PC-3 (cell line): ENCODE data around the gene CYRIA. TPM values are rescaled to one million over a fixed set of nuclear protein-coding genes. Genes with fewer than 3 reads are reported as not detected.

ENCODE experiments used
- ATAC-seq: fragments of 200-7000 bp; cut with Tn5 transposase; 2 replicates; pipeline ENCODE4 v1.9.1; 2020; ENCODE audit warnings: mild to moderate bottlenecking, moderate library complexity
- BruUV-seq: library from RNA; stranded (reverse); fragments of 400-500 nt; replicated peaks from 2 replicates; lab custom pipeline; 2021; lab: Mats Ljungman, UMichigan
- CTCF ChIA-PET: fragments of 300-600 bp; sonication (Branson Sonifier 250); formaldehyde crosslinking; loops from one replicate; lab custom pipeline; 2022; ENCODE audit warnings: antibody characterized with exemption; lab: Charles Lee
- POLR2A ChIA-PET: fragments of 300-600 bp; sonication (Branson Sonifier 250); formaldehyde crosslinking; loops from one replicate; lab custom pipeline; 2022; ENCODE audit warnings: antibody characterized with exemption; ENCODE audit not compliant: unreplicated experiment; lab: Charles Lee
- DNase-seq: peaks from one replicate; pipeline ENCODE4 v3.0.0-alpha.2; 2015
- H2AFZ ChIP-seq: fragments of 300-600 bp; sonication (generic); 2 replicates; pipeline ENCODE4 v1.6.0; 2016; ENCODE audit warnings: antibody characterized with exemption, low read length
- H3F3A ChIP-seq: fragments of 300-600 bp; sonication (generic); one replicate; pipeline ENCODE4 v1.6.0; 2017; ENCODE audit warnings: antibody characterized with exemption, low read length, control low read depth, mild to moderate bottlenecking; ENCODE audit not compliant: unreplicated experiment
- H3K27ac ChIP-seq: fragments of 300-600 bp; sonication (generic); 2 replicates; pipeline ENCODE4 v1.5.1; 2016; ENCODE audit warnings: mild to moderate bottlenecking, low read length
- H3K27me3 ChIP-seq: fragments of 300-600 bp; sonication (generic); 2 replicates; pipeline ENCODE4 v1.6.1; 2016; ENCODE audit warnings: low read length, mixed read lengths
- H3K36me3 ChIP-seq: fragments of 300-600 bp; sonication (generic); 2 replicates; pipeline ENCODE4 v1.6.1; 2016; ENCODE audit warnings: low read depth, mixed run types, low read length, mixed read lengths
- H3K4me1 ChIP-seq: fragments of 300-600 bp; sonication (generic); 2 replicates; pipeline ENCODE4 v1.5.1; 2016; ENCODE audit warnings: low read length; ENCODE audit not compliant: insufficient read depth
- H3K4me2 ChIP-seq: fragments of 300-600 bp; sonication (generic); 2 replicates; pipeline ENCODE4 v1.6.0; 2016; ENCODE audit warnings: low read length
- H3K4me3 ChIP-seq: fragments of 300-600 bp; sonication (generic); 2 replicates; pipeline ENCODE4 v1.5.1; 2016; ENCODE audit warnings: mild to moderate bottlenecking, low read length, mixed read lengths
- H3K79me2 ChIP-seq: fragments of 300-600 bp; sonication (generic); 2 replicates; pipeline ENCODE4 v1.6.1; 2017; ENCODE audit warnings: low read length, mixed read lengths
- H3K9ac ChIP-seq: fragments of 300-600 bp; sonication (generic); 2 replicates; pipeline ENCODE4 v1.6.0; 2016; ENCODE audit warnings: mild to moderate bottlenecking, low read length
- H3K9me2 ChIP-seq: fragments of 300-600 bp; sonication (generic); replicated peaks from 2 replicates; pipeline ENCODE4 v1.6.1; 2016; ENCODE audit warnings: mixed run types, low read length, mixed read lengths
- H3K9me3 ChIP-seq: fragments of 300-600 bp; sonication (generic); 2 replicates; pipeline ENCODE4 v1.6.1; 2016; ENCODE audit warnings: low read length, mixed read lengths
- H4K20me1 ChIP-seq: fragments of 300-600 bp; sonication (generic); 2 replicates; pipeline ENCODE4 v1.6.1; 2016; ENCODE audit warnings: low read length, mixed read lengths
- EZH2 ChIP-seq: fragments of 300-600 bp; sonication (generic); IDR thresholded peaks from one replicate; pipeline ENCODE4 v1.6.1; 2017; ENCODE audit warnings: antibody characterized with exemption, mild to moderate bottlenecking, low read length; ENCODE audit not compliant: unreplicated experiment
- EZH2phosphoT487 ChIP-seq: fragments of 300-600 bp; sonication (generic); IDR thresholded peaks from 2 replicates; pipeline ENCODE4 v1.6.1; 2018; ENCODE audit warnings: mild to moderate bottlenecking, antibody characterized with exemption, low read length, borderline replicate concordance
- intact Hi-C: fragments of 100-400 bp; cut with micrococcal nuclease; formaldehyde crosslinking; loops from 2 replicates; pipeline ENCODE4 v1.9.0; 2023
- total RNA-seq: library from RNA; depleted of rRNA; stranded (reverse); fragments of >200 nt; gene quantifications from 2 replicates; pipeline ENCODE4 v1.2.3, GENCODE V29; 2014
- TF ChIP-seq, protein P1 (sequence below): fragments of 300-600 bp; sonication (generic); conservative IDR thresholded peaks from 2 replicates; pipeline ENCODE4 v1.5.1; 2017; ENCODE audit warnings: antibody characterized with exemption, low read depth, mild to moderate bottlenecking, low read length

Gene CYRIA
- total RNA-seq, 1 experiment from 2014 or later, result 0.15 TPM

DNA sequence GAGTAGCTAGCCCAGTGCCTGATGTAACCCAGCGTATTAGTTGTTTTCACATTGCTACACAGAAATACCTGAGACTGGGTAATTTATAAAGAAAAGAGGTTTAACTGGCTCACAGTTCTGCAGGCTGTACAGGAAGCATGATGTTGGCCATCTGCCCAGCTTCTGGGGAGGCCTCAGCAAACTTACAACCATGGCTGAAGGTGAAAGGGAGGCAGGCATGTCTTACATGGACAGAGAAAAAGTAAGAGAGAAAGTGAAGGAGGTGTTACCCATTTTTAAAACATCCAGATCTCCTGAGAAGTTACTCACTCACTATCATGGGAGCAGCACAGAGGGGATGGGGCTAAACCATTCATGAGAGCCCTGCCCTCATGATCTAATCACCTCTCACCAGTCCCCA is 6.1 kb upstream of the CYRIA start:
- no peak overlapping the region for H3K9ac ChIP-seq
- no TSS peak for BruUV-seq
- no peaks in the 10 kb centered on the region for H3K36me3 ChIP-seq
- intact Hi-C loops, result no loop called here
- no peak overlapping the region for H3K27ac ChIP-seq
- H3K9me3 ChIP-seq, result peaks cover 5% of the 10 kb centered on the region; the same call in 1 of the 2 replicates
- H3K27me3 ChIP-seq, result no peaks in the 10 kb centered on the region
- no peaks in the 10 kb centered on the region for H3K4me1 ChIP-seq
- no peak for TF ChIP-seq EZH2
- TF ChIP-seq, protein P1, sequence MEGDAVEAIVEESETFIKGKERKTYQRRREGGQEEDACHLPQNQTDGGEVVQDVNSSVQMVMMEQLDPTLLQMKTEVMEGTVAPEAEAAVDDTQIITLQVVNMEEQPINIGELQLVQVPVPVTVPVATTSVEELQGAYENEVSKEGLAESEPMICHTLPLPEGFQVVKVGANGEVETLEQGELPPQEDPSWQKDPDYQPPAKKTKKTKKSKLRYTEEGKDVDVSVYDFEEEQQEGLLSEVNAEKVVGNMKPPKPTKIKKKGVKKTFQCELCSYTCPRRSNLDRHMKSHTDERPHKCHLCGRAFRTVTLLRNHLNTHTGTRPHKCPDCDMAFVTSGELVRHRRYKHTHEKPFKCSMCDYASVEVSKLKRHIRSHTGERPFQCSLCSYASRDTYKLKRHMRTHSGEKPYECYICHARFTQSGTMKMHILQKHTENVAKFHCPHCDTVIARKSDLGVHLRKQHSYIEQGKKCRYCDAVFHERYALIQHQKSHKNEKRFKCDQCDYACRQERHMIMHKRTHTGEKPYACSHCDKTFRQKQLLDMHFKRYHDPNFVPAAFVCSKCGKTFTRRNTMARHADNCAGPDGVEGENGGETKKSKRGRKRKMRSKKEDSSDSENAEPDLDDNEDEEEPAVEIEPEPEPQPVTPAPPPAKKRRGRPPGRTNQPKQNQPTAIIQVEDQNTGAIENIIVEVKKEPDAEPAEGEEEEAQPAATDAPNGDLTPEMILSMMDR, result no peak
- TF ChIP-seq EZH2phosphoT487, result no peak
- no peak overlapping the region for H3K4me3 ChIP-seq
- H3K9me2 ChIP-seq, result no peaks in the 10 kb centered on the region
- CTCF ChIA-PET, result no interaction called here
- DNase-seq, result no peak
- no peak overlapping the region for H3K4me2 ChIP-seq
- no peaks in the 10 kb centered on the region for H3K79me2 ChIP-seq
- no peaks in the 10 kb centered on the region for H4K20me1 ChIP-seq
- no peaks in the 10 kb centered on the region for H3F3A ChIP-seq
- no peak for ATAC-seq
- POLR2A ChIA-PET, result no interaction called here
- H2AFZ ChIP-seq, result no peak overlapping the region

DNA sequence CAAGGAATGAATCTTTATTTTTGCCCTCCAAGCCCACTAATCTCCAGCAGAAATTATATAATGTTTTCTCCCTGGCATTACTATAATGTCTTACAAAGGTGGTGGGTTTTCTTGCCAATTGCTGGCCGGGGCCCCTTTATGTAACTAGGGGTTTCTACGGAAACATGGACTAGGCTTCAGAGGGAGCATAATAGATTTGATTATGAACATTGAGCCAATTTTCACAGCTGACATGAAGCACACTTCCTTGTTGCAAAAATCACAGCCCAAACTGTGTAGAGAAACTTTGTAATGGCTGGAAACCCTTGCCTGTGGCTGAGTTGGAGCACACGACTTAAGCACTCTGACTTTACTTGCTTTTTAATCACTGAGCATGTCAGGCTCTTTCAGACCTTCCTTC is 3.8 kb upstream of the CYRIA start:
- Histone ChIP-seq H3K9me2 (no peaks in the 10 kb centered on the region), H3K4me3 (no peak overlapping the region), H3K36me3 (no peaks in the 10 kb centered on the region), H3K9me3 (no peaks in the 10 kb centered on the region), H3K9ac (no peak overlapping the region), H4K20me1 (no peaks in the 10 kb centered on the region), H2AFZ (no peak overlapping the region), H3F3A (no peaks in the 10 kb centered on the region), H3K27me3 (peaks cover 8% of the 10 kb centered on the region), H3K4me2 (no peak overlapping the region), H3K4me1 (no peaks in the 10 kb centered on the region), H3K79me2 (no peaks in the 10 kb centered on the region), H3K27ac (no peak overlapping the region)
- TF ChIP-seq, protein P1, result no peak
- TF ChIP-seq EZH2, result no peak
- TF ChIP-seq EZH2phosphoT487, result no peak
- DNase-seq (no peak), ATAC-seq (no peak)
- intact Hi-C loops, result no loop called here
- ChIA-PET CTCF (no interaction called here), POLR2A (no interaction called here)
- no TSS peak for BruUV-seq

DNA sequence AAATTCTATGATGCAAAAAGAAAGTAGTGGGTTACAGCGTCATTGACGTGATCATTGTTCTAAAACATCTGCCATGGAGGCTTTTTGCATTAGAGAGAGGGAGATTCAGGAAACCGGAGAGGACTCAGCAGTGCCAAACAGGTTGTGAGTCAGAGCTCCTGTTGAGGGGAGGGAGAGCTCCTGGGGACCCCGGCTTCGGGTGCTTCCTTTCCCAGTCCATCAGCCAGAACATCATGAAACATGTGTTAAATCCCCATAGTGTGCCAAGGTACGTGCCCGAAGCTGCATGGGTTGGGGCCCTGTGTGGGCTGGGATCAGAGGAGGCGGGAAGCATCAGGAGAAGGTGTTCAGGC is 791 bp upstream of the CYRIA start:
- H3K9ac ChIP-seq, result no peak overlapping the region
- H3K9me2 ChIP-seq, result no peaks in the 10 kb centered on the region
- ATAC-seq (no peak), DNase-seq (no peak)
- ChIA-PET CTCF (no interaction called here), POLR2A (no interaction called here)
- no peak overlapping the region for H3K4me3 ChIP-seq
- H3K36me3 ChIP-seq, result no peaks in the 10 kb centered on the region
- H3F3A ChIP-seq, result no peaks in the 10 kb centered on the region
- TF ChIP-seq, protein P1, result no peak
- no peak for TF ChIP-seq EZH2
- no peak overlapping the region for H2AFZ ChIP-seq
- H4K20me1 ChIP-seq, result no peaks in the 10 kb centered on the region
- H3K79me2 ChIP-seq, result no peaks in the 10 kb centered on the region
- H3K4me2 ChIP-seq, result no peak overlapping the region
- H3K27ac ChIP-seq, result no peak overlapping the region
- intact Hi-C loops, result no loop called here
- no peaks in the 10 kb centered on the region for H3K9me3 ChIP-seq
- no peaks in the 10 kb centered on the region for H3K4me1 ChIP-seq
- H3K27me3 ChIP-seq, result peaks cover 8% of the 10 kb centered on the region
- BruUV-seq, result no TSS peak
